GM19468 (cell line): Measurements from ENCODE around the gene PRAF2.

Experiments
- ATAC-seq: cut with Tn5 transposase; IDR thresholded peaks from one replicate; pipeline ENCODE4 v1.9.1; 2021; ENCODE audit warnings: mild to moderate bottlenecking, moderate library complexity, moderate number of reproducible peaks; ENCODE audit not compliant: unreplicated experiment; ENCODE audit errors: extremely low read depth

The PRAF2 gene

GRCh38 chrX:49073601-49074575 lies at the start of gene PRAF2:
TSS of gene PRAF2 (minus strand) at chrX:49074002. CDS start at chrX:49073987, 15 bp downstream.
- peak; percentile 54 for ATAC-seq

- ATAC-seq: no peak
These were observed 48.7 kb upstream of the PRAF2 start for GRCh38 chrX:49122499-49122898.

GRCh38 chrX:49120091-49120490 lies 46.3 kb upstream of the PRAF2 start:
- no peak for ATAC-seq

- no peak for ATAC-seq
These were observed 43.8 kb upstream of the PRAF2 start for GRCh38 chrX:49117581-49117980.

- ATAC-seq: no peak
These were observed 42.9 kb upstream of the PRAF2 start for GRCh38 chrX:49116716-49117115.

GRCh38 chrX:49116076-49116475 lies 42.3 kb upstream of the PRAF2 start:
- no peak for ATAC-seq

GRCh38 chrX:49111791-49112190 lies 38.0 kb upstream of the PRAF2 start:
- no peak for ATAC-seq

- ATAC-seq: no peak
These were observed 36.6 kb upstream of the PRAF2 start for GRCh38 chrX:49110417-49110816.

GRCh38 chrX:49108641-49109040 lies 34.8 kb upstream of the PRAF2 start:
- ATAC-seq: no peak

- no peak for ATAC-seq
These were observed 33.1 kb upstream of the PRAF2 start for GRCh38 chrX:49106930-49107329.

GRCh38 chrX:49106296-49106695 lies 32.5 kb upstream of the PRAF2 start:
- no peak for ATAC-seq

- ATAC-seq: no peak
These were observed 29.8 kb upstream of the PRAF2 start for GRCh38 chrX:49103637-49104036.

GRCh38 chrX:49102190-49102589 lies 28.4 kb upstream of the PRAF2 start:
- ATAC-seq: no peak

- ATAC-seq: no peak
These were observed 27.8 kb upstream of the PRAF2 start for GRCh38 chrX:49101629-49101984.

- peak; percentile 93 for ATAC-seq
These were observed 27.2 kb upstream of the PRAF2 start for GRCh38 chrX:49100704-49101628.

- no peak for ATAC-seq
These were observed 22.6 kb upstream of the PRAF2 start for GRCh38 chrX:49096419-49096818.

GRCh38 chrX:49089553-49089952 lies 15.8 kb upstream of the PRAF2 start:
- ATAC-seq: no peak

- no peak for ATAC-seq
These were observed 8.6 kb upstream of the PRAF2 start for GRCh38 chrX:49082271-49082871.

GRCh38 chrX:49079489-49080428 lies 6.0 kb upstream of the PRAF2 start, which contains the start of gene WDR45:
TSS of gene WDR45 (minus strand) at chrX:49079887. CDS start at chrX:49078095, 1,792 bp downstream.
- ATAC-seq: peak; percentile 23
